ENCODE data around the gene SAPCD2.
A peak's percentile ranks its signal among the peaks of the same experiment; 100 is the strongest.
"Not testable (repeated sequence)": the region's sequence is repeated elsewhere in the genome, so short reads cannot be mapped to it uniquely, and the experiment has no call there.

SAPCD2 gene

DNA sequence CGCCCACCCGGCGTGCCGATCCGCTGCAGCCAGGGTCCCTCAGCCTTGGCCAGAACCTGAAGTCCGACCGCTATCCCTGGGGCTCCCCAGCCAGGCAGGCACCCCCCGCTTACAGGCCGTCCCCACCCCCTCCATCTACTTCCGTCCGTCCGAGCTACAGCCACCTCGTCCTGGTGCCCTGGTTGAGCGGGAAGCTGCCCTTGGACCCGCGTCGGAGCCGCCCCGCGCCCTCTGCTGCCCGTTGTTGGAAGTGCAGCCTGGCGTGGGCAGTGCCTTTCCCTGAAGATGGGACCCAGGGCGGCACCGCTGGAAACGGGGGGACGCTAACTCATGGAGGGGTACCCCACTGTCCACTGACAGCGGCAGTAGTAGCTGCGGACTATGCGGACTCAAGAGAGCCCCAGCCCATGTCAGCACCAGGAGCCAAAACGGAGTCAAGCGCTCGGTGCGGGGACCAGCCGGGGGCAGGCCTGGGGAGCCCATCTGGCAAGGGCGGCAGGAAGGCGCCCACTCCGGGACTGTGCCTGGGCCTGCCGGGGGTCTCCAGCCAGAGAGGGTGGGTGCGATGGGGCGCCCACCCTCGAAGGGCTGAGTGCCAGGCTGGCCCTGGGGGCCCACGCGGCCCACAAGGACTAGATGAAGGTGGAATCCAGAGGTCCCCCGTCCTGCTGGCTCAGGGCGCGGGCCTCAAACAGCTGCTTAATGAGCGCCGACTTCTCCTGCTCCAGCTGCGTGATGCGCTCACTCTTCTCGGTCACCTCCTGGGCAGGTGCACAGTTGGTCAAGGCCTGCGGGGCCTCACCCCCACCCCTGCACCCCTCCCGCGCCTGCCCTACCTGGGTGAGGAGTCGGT lies 6.1 kb downstream of the SAPCD2 start:
- DNase-seq = peak; percentile 75

DNA sequence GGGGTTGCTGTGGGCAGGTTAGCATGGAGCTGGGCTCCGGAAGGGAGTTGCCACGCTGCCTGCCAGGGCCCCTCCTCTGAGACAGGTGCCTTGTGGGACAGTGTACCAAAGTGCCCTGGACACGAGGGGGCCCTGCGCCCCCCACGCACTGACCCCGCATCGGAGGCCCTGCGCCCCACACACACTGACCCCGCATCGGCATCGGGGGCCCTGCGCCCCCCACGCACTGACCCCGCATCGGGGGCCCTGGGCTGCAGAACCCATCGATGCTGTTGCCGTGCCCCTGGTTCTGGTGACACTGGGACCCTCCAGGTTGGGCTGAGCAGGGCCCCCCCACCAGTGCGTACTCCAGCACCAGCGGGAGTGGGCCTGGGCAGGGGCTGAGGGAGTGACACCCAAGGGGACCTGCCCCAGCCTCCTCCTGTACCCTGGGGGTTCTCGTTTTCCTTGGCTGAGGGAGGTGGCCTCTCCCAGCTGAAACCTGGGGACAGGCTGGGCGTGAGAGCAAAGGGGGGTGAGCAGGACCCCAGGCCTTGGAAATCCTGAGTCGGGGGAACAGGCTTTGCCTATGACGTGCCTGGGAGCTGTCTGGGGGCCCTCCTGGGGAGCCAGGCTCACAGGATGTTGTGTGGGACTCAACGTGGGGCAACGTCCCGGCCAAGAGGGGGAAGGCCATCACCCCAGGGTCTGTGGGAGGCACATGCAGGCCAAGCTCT lies 6.9 kb downstream of the SAPCD2 start:
- no peak for DNase-seq

- not testable (repeated sequence) for DNase-seq
Measured at GRCh38 chr9:137062798-137063197, 7.6 kb downstream of the SAPCD2 start.

- DNase-seq = no peak
Measured at GRCh38 chr9:137062384-137062783, 8.0 kb downstream of the SAPCD2 start.

DNA sequence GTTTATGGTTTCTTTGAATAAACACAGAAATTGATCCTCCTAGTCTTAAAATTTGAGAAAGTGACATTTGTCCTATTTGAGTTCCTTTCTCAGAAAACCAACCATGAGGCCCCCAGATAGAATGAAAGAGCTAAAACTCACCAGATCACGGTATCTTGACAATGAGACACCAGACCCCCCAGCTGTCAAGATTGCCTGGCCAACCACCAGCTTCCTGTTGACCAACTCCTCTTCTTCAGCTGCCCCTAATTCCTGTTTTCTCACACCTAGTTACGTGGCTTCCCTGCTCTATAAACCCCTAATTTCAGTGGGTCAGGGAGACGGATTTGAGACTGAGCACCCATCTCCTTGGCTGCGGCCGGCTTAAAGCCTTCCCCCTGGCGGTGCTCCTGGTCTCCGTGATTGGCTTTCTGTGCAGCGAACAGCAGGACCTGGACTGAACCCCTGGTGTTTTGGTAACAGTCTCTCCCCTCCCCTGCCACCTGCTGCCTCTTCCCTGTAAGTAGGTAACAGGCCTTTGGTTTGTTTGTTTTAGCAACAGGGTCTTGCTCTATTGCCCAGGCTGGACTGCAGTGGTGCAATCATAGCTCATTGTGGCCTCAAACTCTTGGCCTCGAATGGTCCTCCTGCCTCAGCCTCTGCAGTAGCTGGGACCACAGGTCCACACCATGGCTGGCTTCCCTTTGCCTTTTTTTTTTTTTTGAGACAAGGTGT lies 11.7 kb downstream of the SAPCD2 start:
- no peak for DNase-seq

DNA sequence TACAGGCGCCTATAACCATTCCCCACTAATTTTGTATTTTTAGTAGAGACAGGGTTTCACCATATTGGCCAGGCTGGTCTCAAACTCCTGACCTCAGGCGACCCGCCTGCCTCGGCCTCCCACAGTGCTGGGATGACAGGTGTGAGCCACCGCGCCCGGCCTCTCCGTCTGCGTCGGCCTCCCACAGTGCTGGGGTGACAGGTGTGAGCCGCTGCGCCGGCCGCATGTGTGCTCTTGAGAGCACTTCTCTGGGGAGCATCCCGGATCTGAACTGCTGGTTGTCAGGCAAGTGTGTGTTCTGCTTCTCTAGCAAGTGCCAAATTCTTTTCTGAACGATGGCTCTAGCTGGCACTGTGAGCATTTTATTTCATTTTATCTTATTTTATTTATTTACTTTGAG lies 12.8 kb downstream of the SAPCD2 start:
- DNase-seq = no peak

GRCh38 chr9:137056739-137057415 lies 13.5 kb downstream of the SAPCD2 start:
- no peak for DNase-seq

- peak; percentile 93 for DNase-seq
Measured at GRCh38 chr9:137055385-137056364, 14.7 kb downstream of the SAPCD2 start.

GRCh38 chr9:137054932-137055384 lies 15.4 kb downstream of the SAPCD2 start:
- DNase-seq = no peak

GRCh38 chr9:137053944-137054931 lies 16.1 kb downstream of the SAPCD2 start, which contains the start of gene ENTPD2:
TSS of gene ENTPD2 (minus strand) at chr9:137054061. CDS start at chr9:137053997, 64 bp downstream.
- no peak for DNase-seq

DNA sequence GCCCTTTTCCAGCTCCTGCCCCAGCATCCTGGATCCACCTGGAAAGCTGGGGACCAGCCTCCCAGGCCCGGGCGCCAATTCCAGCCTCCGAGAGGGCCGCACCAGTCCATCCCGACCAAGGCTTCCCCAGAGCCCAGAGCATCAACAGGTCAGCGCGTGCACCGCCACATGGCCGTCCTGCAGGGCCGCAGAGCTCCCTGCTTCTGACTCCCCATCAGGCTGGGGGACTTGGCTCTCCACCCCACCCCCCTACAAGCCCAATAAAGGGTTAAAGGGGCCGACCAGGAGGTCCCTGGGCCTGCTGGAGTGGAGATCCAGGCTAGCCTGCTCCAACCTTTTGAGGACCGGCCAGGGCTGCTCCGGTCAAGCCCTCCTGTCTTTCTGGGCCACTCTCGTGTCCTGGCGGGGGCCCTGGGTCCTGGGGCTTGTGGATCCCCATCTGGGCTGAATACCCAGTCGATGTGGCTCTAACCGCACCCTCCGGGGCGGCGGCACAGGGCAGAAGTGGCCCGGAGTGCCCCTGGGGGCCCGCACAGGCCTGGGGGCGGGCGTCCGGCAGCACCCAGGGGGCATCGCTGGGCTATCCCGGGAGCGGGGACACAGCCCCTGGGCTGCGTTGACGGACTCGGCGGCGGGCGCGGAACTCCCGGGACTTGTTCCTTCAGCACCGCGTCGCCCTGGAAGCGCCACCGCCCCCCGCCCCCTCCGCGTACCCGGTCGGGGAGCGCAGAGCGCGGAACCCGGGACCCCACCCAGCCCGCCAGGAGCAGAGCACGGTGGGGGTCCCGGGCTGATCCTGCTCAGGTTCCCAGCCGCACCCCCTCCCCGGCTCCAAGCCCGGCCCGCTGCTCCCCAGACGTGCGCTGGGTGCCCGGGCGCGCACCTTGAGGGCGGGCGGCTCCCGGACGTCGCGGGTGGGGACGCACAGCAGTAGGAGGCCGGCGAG lies 17.1 kb downstream of the SAPCD2 start:
- no peak for DNase-seq

DNA sequence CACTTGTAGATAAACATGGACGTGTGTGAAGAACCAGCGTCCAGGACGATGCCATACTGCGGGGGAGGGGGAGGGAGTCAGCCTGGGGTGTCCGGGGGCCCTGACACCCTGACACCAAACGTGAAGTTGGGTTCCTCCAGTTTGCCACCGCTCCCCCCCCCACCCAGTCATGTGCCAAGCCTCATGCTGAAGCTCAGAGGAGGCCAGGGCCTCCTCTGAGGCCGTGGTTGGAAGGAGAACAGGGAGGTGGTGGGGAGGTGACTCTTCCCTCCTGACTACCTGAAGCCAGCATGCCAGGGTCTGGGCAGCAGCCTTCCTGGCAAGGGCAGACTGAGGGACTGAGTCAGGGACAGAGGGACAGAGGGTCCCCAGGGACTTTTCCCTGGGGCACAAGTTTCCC lies 18.1 kb downstream of the SAPCD2 start:
- DNase-seq = no peak

GRCh38 chr9:137051145-137051724 lies 19.1 kb downstream of the SAPCD2 start:
- DNase-seq = no peak

- DNase-seq = no peak
Measured at GRCh38 chr9:137050570-137050969, 19.8 kb downstream of the SAPCD2 start.

- peak; percentile 75 for DNase-seq
Measured at GRCh38 chr9:137049544-137050449, 20.6 kb downstream of the SAPCD2 start.

DNA sequence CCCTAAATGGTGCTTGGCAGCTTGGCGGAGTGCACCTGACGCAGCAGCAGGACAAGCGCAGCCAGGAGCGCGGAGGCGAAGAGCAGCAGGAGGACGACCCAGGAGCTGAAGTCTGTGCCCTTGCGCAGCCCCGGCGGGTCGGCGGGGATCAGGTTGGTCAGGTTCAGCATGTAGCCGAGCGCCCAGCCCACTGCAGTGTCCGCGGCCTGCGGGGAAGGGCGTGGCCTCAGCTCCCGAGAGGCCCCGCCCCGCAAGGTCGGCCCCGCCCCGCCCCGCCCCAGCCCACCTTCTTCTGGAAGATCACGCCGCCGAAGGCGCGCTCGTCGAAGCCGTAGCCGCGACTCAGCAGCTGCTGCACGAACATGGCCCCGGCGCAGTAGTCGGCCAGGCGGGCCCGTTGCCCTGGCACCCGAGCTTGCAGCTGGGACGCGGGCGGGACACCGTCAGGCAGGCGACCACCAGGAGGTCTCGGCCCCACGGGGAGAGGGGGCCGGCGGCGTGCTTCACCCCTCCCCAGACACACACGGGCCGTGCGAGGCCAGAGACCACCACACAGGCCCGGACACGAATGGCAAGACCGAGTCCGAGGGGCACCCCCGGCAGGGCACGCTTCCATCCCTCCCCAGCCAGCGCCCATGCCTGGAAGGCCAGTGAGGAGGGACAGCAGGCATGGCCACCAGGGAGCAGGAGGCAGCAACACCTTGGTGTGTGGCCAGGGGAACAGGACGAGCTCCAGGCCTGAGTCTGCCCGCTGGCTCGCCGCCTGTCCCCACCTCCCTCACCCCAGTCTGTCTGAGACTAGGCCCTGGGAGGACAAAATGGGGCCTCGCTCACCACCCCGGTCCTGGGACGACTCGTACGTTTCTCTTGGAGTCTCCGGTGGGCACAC lies 21.5 kb downstream of the SAPCD2 start:
- no peak for DNase-seq
